ENCODE data around the gene BRD9. TPM values are rescaled to one million over a fixed set of nuclear protein-coding genes. Genes with fewer than 3 reads are reported as not detected.

The BRD9 gene
- total and polyA plus RNA-seq, 2 donors (not counting 1 experiment from before 2014, with no cell fraction given): 13.0 to 35.3 TPM

DNA sequence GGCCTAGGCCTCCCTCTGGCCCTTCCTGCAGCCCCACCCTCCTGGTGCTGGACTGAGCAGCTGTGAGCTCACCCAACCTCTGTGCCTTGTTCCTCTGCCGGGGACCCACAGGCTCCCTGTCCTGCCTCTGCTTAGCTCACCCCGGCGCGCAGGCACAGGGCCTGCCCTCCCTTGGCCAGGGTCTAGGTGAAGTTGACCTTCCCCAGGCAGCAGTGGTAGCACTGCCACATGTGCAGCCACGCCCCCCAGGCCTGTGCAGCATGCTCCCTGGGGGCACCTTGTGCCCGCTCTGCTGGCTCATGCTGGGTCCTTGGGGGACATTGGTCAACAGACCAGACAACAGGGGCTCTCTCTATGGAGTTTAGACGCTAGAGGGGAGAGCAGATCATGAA, 18.2 kb upstream of the BRD9 start:
- no peaks in the 10 kb centered on the region for H3K9me3 ChIP-seq (ENCODE audit: control insufficient read depth, insufficient read depth, low read depth, low read length)
- no peaks in the 10 kb centered on the region for H3K4me1 ChIP-seq (ENCODE audit: control insufficient read depth, extremely low read depth, insufficient read depth, low read length)
- H3K9ac ChIP-seq (ENCODE audit: insufficient read depth, low read length): no peak overlapping the region
- H3K4me2 ChIP-seq (ENCODE audit: extremely low read depth, insufficient read depth, low read length): no peak overlapping the region
- H3K27ac ChIP-seq (ENCODE audit: insufficient read depth, low read length): no peak overlapping the region
- no peaks in the 10 kb centered on the region for H3K79me2 ChIP-seq (ENCODE audit: control insufficient read depth, insufficient read depth, low read length)
- no peak for DNase-seq (ENCODE audit: low read depth in 2 of 2)
- no peaks in the 10 kb centered on the region for H3K27me3 ChIP-seq (ENCODE audit: control insufficient read depth, insufficient read depth, low read length)
- peaks cover 17% of the 10 kb centered on the region for H3K36me3 ChIP-seq (ENCODE audit: control insufficient read depth, insufficient read depth, low read length)
- no peak overlapping the region for H2AFZ ChIP-seq (ENCODE audit: low read length)
- TF ChIP-seq, protein P1, sequence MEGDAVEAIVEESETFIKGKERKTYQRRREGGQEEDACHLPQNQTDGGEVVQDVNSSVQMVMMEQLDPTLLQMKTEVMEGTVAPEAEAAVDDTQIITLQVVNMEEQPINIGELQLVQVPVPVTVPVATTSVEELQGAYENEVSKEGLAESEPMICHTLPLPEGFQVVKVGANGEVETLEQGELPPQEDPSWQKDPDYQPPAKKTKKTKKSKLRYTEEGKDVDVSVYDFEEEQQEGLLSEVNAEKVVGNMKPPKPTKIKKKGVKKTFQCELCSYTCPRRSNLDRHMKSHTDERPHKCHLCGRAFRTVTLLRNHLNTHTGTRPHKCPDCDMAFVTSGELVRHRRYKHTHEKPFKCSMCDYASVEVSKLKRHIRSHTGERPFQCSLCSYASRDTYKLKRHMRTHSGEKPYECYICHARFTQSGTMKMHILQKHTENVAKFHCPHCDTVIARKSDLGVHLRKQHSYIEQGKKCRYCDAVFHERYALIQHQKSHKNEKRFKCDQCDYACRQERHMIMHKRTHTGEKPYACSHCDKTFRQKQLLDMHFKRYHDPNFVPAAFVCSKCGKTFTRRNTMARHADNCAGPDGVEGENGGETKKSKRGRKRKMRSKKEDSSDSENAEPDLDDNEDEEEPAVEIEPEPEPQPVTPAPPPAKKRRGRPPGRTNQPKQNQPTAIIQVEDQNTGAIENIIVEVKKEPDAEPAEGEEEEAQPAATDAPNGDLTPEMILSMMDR (conservative IDR thresholded peaks at IDR 0.05 in 1 of 2, IDR thresholded peaks at IDR 0.05 in 1 of 2; ENCODE audit: low read depth in 1 of 2, low read length in 2 of 2): no peak
- TF ChIP-seq EZH2 (IDR thresholded peaks at IDR 0.05; ENCODE audit: low read length, missing control alignments): no peak
- H4K20me1 ChIP-seq (ENCODE audit: control insufficient read depth, extremely low read depth, insufficient read depth, low read length): no peaks in the 10 kb centered on the region
- no peak overlapping the region for H3K4me3 ChIP-seq (replicated peaks in 1 of 4; ENCODE audit: control extremely low read depth in 1 of 4, insufficient read depth in 1 of 4, low read depth in 3 of 4, low read length in 4 of 4)

DNA sequence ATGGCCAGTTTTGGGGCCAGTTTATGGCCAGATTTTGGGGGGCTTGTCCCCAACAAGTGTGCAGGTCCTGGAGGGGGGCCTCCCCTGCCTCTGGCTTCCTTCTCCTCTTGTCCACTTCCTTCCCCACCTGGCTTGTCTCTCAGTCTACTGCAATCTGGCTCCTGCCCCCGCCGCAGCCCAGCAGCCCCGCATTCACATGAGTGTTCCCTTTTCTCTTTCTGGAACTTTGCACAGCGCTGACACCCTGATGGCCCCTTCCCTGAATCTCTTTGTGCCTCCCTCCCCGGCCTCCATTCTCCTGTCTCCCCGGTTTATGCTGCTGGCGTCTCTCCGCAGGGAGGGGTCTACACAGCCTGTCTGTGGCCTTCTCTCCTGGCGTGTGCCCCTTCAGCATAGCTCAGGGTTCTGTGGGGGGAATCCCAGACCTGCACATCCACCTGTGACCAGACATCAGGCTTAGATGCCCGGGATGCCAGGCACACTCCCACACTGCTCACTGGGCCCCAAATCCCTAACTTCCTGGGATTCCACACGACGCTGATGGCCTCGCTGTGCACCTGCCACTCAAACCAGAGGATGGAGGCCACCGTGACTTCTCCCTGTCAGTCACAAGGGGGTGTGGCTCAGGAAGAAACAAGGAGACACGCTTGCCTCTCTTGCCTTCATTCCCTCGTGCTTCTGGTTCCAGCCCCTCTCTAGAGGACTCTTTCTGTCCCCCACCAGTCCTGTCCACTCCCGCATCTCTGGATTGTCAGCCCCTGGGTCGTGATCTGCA, 17.6 kb upstream of the BRD9 start:
- no peak overlapping the region for H3K4me3 ChIP-seq (replicated peaks in 1 of 4; ENCODE audit: control extremely low read depth in 1 of 4, insufficient read depth in 1 of 4, low read depth in 3 of 4, low read length in 4 of 4)
- no peak overlapping the region for H3K27ac ChIP-seq (ENCODE audit: insufficient read depth, low read length)
- no peak overlapping the region for H3K4me2 ChIP-seq (ENCODE audit: extremely low read depth, insufficient read depth, low read length)
- DNase-seq (ENCODE audit: low read depth in 2 of 2): no peak
- no peaks in the 10 kb centered on the region for H4K20me1 ChIP-seq (ENCODE audit: control insufficient read depth, extremely low read depth, insufficient read depth, low read length)
- no peak overlapping the region for H3K9ac ChIP-seq (ENCODE audit: insufficient read depth, low read length)
- H3K79me2 ChIP-seq (ENCODE audit: control insufficient read depth, insufficient read depth, low read length): no peaks in the 10 kb centered on the region
- H3K9me3 ChIP-seq (ENCODE audit: control insufficient read depth, insufficient read depth, low read depth, low read length): no peaks in the 10 kb centered on the region
- TF ChIP-seq, protein P1 (conservative IDR thresholded peaks at IDR 0.05 in 1 of 2, IDR thresholded peaks at IDR 0.05 in 1 of 2; ENCODE audit: low read depth in 1 of 2, low read length in 2 of 2): no peak
- TF ChIP-seq EZH2 (IDR thresholded peaks at IDR 0.05; ENCODE audit: low read length, missing control alignments): no peak
- no peaks in the 10 kb centered on the region for H3K27me3 ChIP-seq (ENCODE audit: control insufficient read depth, insufficient read depth, low read length)
- H3K36me3 ChIP-seq (ENCODE audit: control insufficient read depth, insufficient read depth, low read length): peaks cover 20% of the 10 kb centered on the region
- no peaks in the 10 kb centered on the region for H3K4me1 ChIP-seq (ENCODE audit: control insufficient read depth, extremely low read depth, insufficient read depth, low read length)
- H2AFZ ChIP-seq (ENCODE audit: low read length): no peak overlapping the region

DNA sequence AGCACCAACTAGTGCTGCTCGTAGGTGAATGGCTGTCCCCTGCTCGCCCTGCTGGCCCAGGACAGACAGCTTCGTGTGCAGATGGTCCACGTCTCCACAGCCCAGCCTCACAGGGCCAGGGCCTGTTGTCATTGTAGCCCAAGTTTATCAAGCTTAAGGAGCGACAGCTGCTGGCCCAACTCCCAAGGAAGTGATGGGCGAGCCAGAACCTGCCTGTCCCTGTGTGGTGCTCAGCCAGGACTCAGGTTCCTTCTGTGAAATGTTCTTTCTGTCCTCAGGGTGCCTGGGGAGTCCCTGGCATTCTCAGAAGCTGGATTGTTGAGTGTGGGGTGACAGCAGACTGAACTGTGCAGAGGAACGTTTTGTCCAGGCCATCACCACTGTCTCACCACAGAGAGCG, 16.5 kb upstream of the BRD9 start:
- TF ChIP-seq EZH2 (IDR thresholded peaks at IDR 0.05; ENCODE audit: low read length, missing control alignments): no peak
- TF ChIP-seq, protein P1 (conservative IDR thresholded peaks at IDR 0.05 in 1 of 2, IDR thresholded peaks at IDR 0.05 in 1 of 2; ENCODE audit: low read depth in 1 of 2, low read length in 2 of 2): no peak
- peaks cover 25% of the 10 kb centered on the region for H3K36me3 ChIP-seq (ENCODE audit: control insufficient read depth, insufficient read depth, low read length)
- DNase-seq (ENCODE audit: low read depth in 2 of 2): no peak
- H4K20me1 ChIP-seq (ENCODE audit: control insufficient read depth, extremely low read depth, insufficient read depth, low read length): no peaks in the 10 kb centered on the region
- H3K9me3 ChIP-seq (ENCODE audit: control insufficient read depth, insufficient read depth, low read depth, low read length): no peaks in the 10 kb centered on the region
- no peaks in the 10 kb centered on the region for H3K4me1 ChIP-seq (ENCODE audit: control insufficient read depth, extremely low read depth, insufficient read depth, low read length)
- H3K9ac ChIP-seq (ENCODE audit: insufficient read depth, low read length): no peak overlapping the region
- H3K4me3 ChIP-seq (replicated peaks in 1 of 4; ENCODE audit: control extremely low read depth in 1 of 4, insufficient read depth in 1 of 4, low read depth in 3 of 4, low read length in 4 of 4): no peak overlapping the region
- no peaks in the 10 kb centered on the region for H3K27me3 ChIP-seq (ENCODE audit: control insufficient read depth, insufficient read depth, low read length)
- no peak overlapping the region for H3K27ac ChIP-seq (ENCODE audit: insufficient read depth, low read length)
- no peak overlapping the region for H2AFZ ChIP-seq (ENCODE audit: low read length)
- no peaks in the 10 kb centered on the region for H3K79me2 ChIP-seq (ENCODE audit: control insufficient read depth, insufficient read depth, low read length)
- H3K4me2 ChIP-seq (ENCODE audit: extremely low read depth, insufficient read depth, low read length): no peak overlapping the region

Data from fibroblast of lung (primary cell).